Astrocyte of the cerebellum (primary cell): ENCODE data around the gene BUB3.
A peak's percentile ranks its signal among the peaks of the same experiment; 100 is the strongest.
"Not testable (repeated sequence)": the region's sequence is repeated elsewhere in the genome, so short reads cannot be mapped to it uniquely, and the experiment has no call there.

Experiments
- DNase-seq: peaks from one replicate; pipeline ENCODE4 v3.0.0-alpha.2; 2011; ENCODE audit warnings: low read depth
- H3K4me3 ChIP-seq: 2 replicates; pipeline ENCODE4 v1.5.1; 2011; ENCODE audit warnings: mild to moderate bottlenecking, low read depth, low read length, moderate library complexity
- CTCF ChIP-seq: IDR thresholded peaks from 2 replicates; pipeline ENCODE4 v1.5.1; 2012; ENCODE audit warnings: low read length, low read depth, moderate library complexity, mild to moderate bottlenecking; ENCODE audit errors: missing control alignments
- in situ Hi-C: cut with HindIII; loops from 2 replicates; pipeline ENCODE4 v1.10.0; 2017; ENCODE audit warnings: low sequenced_read_pairs

BUB3 gene

GRCh38 chr10:123165445-123166072 is 11.4 kb downstream of the BUB3 start:
- peak; percentile 6 for TF ChIP-seq CTCF
- no peak overlapping the region for H3K4me3 ChIP-seq
- DNase-seq, result no peak
- in situ Hi-C loops, result no loop called here

- no peak for DNase-seq
- in situ Hi-C loops, result no loop called here
- TF ChIP-seq CTCF, result no peak
Observed at GRCh38 chr10:123166618-123167017, 12.4 kb downstream of the BUB3 start.

GRCh38 chr10:123170961-123171360 is 16.8 kb downstream of the BUB3 start:
- TF ChIP-seq CTCF, result no peak
- no peak overlapping the region for H3K4me3 ChIP-seq
- in situ Hi-C loops, result no loop called here
- no peak for DNase-seq

More at GRCh38 chr10:123166618-123167017, 12.4 kb downstream of the BUB3 start:
- H3K4me3 ChIP-seq, result no peak overlapping the region

GRCh38 chr10:123171616-123172015 is 17.4 kb downstream of the BUB3 start:
- in situ Hi-C loops, H3K4me3 ChIP-seq, DNase-seq: not testable (repeated sequence)

GRCh38 chr10:123175389-123176387 is 21.5 kb downstream of the BUB3 start:
- H3K4me3 ChIP-seq, result no peak overlapping the region
- no peak for DNase-seq
- in situ Hi-C loops, result no loop called here
- no peak for TF ChIP-seq CTCF

GRCh38 chr10:123178390-123178789 is 24.2 kb downstream of the BUB3 start:
- DNase-seq, in situ Hi-C loops, H3K4me3 ChIP-seq: not testable (repeated sequence)

GRCh38 chr10:123180101-123181090 is 26.2 kb downstream of the BUB3 start:
- no peak for TF ChIP-seq CTCF
- in situ Hi-C loops, result no loop called here
- H3K4me3 ChIP-seq, result no peak overlapping the region
- DNase-seq, result no peak
